Heart left ventricle (tissue), 16 donors: ENCODE results near the gene SLC25A42. TPM values are rescaled to one million over a fixed set of nuclear protein-coding genes. Genes with fewer than 3 reads are reported as not detected.
A peak's percentile ranks its signal among the peaks of the same experiment; 100 is the strongest.

ENCODE experiments used
- ATAC-seq, 4 donors: fragments of 200-7000 bp; cut with Tn5 transposase; one replicate each; pipeline ENCODE4 v1.9.1; 2020 to 2022; ENCODE audit warnings: moderate library complexity in 4 of 4, mild to moderate bottlenecking in 3 of 4, moderate number of reproducible peaks in 1 of 4
- DNase-seq, 5 donors: peaks; one replicate each; pipeline ENCODE4 v3.0.0-alpha.2; 2020
- H3K27ac ChIP-seq, 12 donors: fragments of 200-600 bp; sonication (generic) in 4 of 12; one replicate each; pipeline versions ENCODE4 v1.5.0 to v1.8.0; 2016 to 2022; ENCODE audit warnings: mild to moderate bottlenecking in 2 of 12
- H3K27me3 ChIP-seq, 9 donors: fragments of 200-600 bp; sonication (generic) in 2 of 9; one replicate each; pipeline versions ENCODE4 v1.5.1 to v1.8.0; 2016 to 2022; ENCODE audit warnings: mild to moderate bottlenecking in 3 of 9
- H3K36me3 ChIP-seq, 9 donors: fragments of 200-600 bp; sonication (generic) in 2 of 9; one replicate each; pipeline versions ENCODE4 v1.5.0 to v1.8.0; 2018 to 2022; ENCODE audit warnings: mild to moderate bottlenecking in 2 of 9
- H3K4me1 ChIP-seq, 12 donors: fragments of 200-600 bp; sonication (generic) in 4 of 12; one replicate each; pipeline versions ENCODE4 v1.5.0 to v1.8.0; 2016 to 2022; ENCODE audit warnings: mild to moderate bottlenecking in 3 of 12
- H3K4me3 ChIP-seq, 12 donors: fragments of 200-600 bp; sonication (generic) in 4 of 12; one replicate each; pipeline versions ENCODE4 v1.5.0 to v1.8.0; 2017 to 2022; ENCODE audit warnings: mild to moderate bottlenecking in 9 of 12, moderate library complexity in 4 of 12
- H3K9me3 ChIP-seq, 12 donors: fragments of 200-600 bp; sonication (generic) in 4 of 12; one replicate each; pipeline versions ENCODE4 v1.5.0 to v1.8.0; 2016 to 2022; ENCODE audit warnings: mild to moderate bottlenecking in 1 of 12
- POLR2A ChIP-seq, 2 donors: fragments of 450-650 bp; IDR thresholded peaks; one replicate each; pipeline ENCODE4 v1.6.1; 2017; ENCODE audit warnings: antibody characterized with exemption in 2 of 2, mild to moderate bottlenecking in 2 of 2, moderate library complexity in 2 of 2
- WGBS, 4 donors: extraction: QIAGEN DNeasy Blood & Tissue Kit in 2 of 4; methylation state at CpG; one replicate each; pipeline versions ENCODE4 v1.1.5 to v1.1.7; 2013 to 2018; 5-methylcytosine and 5-hydroxymethylcytosine counted together
- intact Hi-C, 10 donors: fragments of 100-400 bp; cut with DNase I; formaldehyde crosslinking; loops; one replicate each; pipeline versions ENCODE4 v1.11.1 to v1.14.2; 2022
- polyA plus RNA-seq, 2 donors: library from polyadenylated mRNA; stranded (reverse); fragments of 200-250 nt; gene quantifications; one replicate each; pipeline ENCODE4 v1.2.3, GENCODE V29; 2013
- total RNA-seq, 9 donors: library from RNA; depleted of rRNA in 2 of 9; stranded (reverse); fragments of >200 nt in 2 of 9; fragmentation: NEBNext Ultra II Directional in 3 of 9; extraction: Animal tissue kit (Norgen Biotek cat#: 25700) in 3 of 9; gene quantifications; one replicate each; pipeline versions ENCODE4 v1.1.0 to v1.2.4, GENCODE V29; 2016 to 2023
- TF ChIP-seq, protein P1 (sequence below), 12 donors: fragments of 200-600 bp; sonication (generic) in 4 of 12; IDR thresholded peaks; one replicate each; pipeline versions ENCODE4 v1.5.0 to v1.8.0; 2018 to 2022; ENCODE audit warnings: antibody characterized with exemption in 12 of 12, mild to moderate bottlenecking in 5 of 12
- donor health status: ischemic (EF 13 %, LVEDD 7.1; RV severe dilation, severe dysfunction).
- donor health status: healthy with polysubstance abuse.
- donor health status: DM: no; HTN: yes; CAD: no.
- donor health status: DM: no; HTN: no; CAD: no.
- donor health status: ischemic (EF 25% LVEDD 6.9; RV normal size, moderate dysfunction).
- donor health status: ischemic (EF 25% LVEDD 5.7; RV mildly dilated, moderate dysfunction).
- donor health status: healthy.
- donor health status: DM: yes; HTN: yes; CAD: no.
- donor health status: ischemic (EF 35%, LVEDD 5.7; RV mildly dilated, moderate dysfunction).
- donor health status: nonischemic (EF 11% LVEDD 7.7; RV severe dilation, severe dysfunction).
- donor health status: DM: yes; HTN: yes; CAD: no.
- donor health status: PGD.
- donor health status: ischemic (EF 29% LVEDD 5.4; RV normal size, mild dysfunction).
- donor health status: nonischemic (EF 23%, LVEDD 6.1; RV moderate dilation, normal function).

Gene SLC25A42
- total and polyA plus RNA-seq, 11 donors, result 15.6 to 28.0 (median 17.9) TPM

DNA sequence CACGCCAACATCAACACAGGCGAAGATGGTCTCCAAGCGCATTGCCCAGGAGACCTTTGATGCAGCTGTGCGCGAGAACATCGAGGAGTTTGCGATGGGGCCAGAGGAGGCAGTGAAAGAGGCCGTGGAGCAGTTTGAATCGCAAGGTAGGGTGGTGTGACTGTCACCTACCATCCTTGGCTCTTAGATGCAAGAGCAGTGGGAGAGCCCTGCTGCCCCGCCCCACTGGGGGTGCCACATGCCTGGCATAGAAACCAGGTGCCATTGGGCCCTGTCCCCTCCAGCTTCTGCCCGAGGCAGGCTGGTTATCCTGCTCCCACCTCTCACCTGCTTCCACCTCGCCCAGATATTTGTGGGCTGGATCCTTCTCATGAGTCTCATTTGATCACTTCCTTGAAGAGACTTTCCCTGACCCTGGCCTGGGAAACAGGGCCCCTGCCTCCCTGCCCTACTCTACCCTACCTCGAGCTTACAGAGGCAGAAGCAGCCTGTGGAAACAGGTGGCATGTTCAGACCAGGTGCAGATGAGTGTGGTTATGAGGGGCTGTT lies 21.0 kb upstream of the SLC25A42 start:
- no peak overlapping the region for H3K4me3 ChIP-seq
- no peak overlapping the region for H3K27ac ChIP-seq
- H3K9me3 ChIP-seq, result no peaks in the 10 kb centered on the region
- intact Hi-C loops, result no loop called here
- H3K36me3 ChIP-seq, result peaks cover 0 to 54% (median 33%) of the 10 kb centered on the region in 9 donors
- DNase-seq, result no peak
- no peaks in the 10 kb centered on the region for H3K27me3 ChIP-seq
- WGBS, 4 donors, result 93 to 97% (median 95%) methylated on average over 12 to 13 of the region's 13 CpGs
- H3K4me1 ChIP-seq, result peaks cover 0 to 16% (median 2%) of the 10 kb centered on the region in 12 donors
- TF ChIP-seq POLR2A (IDR thresholded peaks at IDR 0.05), result no peak
- TF ChIP-seq, protein P1, sequence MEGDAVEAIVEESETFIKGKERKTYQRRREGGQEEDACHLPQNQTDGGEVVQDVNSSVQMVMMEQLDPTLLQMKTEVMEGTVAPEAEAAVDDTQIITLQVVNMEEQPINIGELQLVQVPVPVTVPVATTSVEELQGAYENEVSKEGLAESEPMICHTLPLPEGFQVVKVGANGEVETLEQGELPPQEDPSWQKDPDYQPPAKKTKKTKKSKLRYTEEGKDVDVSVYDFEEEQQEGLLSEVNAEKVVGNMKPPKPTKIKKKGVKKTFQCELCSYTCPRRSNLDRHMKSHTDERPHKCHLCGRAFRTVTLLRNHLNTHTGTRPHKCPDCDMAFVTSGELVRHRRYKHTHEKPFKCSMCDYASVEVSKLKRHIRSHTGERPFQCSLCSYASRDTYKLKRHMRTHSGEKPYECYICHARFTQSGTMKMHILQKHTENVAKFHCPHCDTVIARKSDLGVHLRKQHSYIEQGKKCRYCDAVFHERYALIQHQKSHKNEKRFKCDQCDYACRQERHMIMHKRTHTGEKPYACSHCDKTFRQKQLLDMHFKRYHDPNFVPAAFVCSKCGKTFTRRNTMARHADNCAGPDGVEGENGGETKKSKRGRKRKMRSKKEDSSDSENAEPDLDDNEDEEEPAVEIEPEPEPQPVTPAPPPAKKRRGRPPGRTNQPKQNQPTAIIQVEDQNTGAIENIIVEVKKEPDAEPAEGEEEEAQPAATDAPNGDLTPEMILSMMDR (IDR thresholded peaks at IDR 0.05), result no peak
- no peak for ATAC-seq

- Histone ChIP-seq H3K27ac (no peak overlapping the region), H3K27me3 (no peaks in the 10 kb centered on the region), H3K4me3 (no peak overlapping the region), H3K4me1 (peaks cover 0 to 16% (median 2%) of the 10 kb centered on the region in 12 donors), H3K9me3 (no peaks in the 10 kb centered on the region), H3K36me3 (peaks cover 0 to 56% (median 33%) of the 10 kb centered on the region in 9 donors)
- intact Hi-C loops, result no loop called here
- peak in 1 of 4 donors; percentile 17 for ATAC-seq
- 86 to 100% (median 90%) methylated on average over 1 to 6 of the region's 6 CpGs for WGBS, 4 donors
- no peak for TF ChIP-seq POLR2A (IDR thresholded peaks at IDR 0.05)
- no peak for DNase-seq
These were observed 20.3 kb upstream of the SLC25A42 start for GRCh38 chr19:19043481-19043880.

DNA sequence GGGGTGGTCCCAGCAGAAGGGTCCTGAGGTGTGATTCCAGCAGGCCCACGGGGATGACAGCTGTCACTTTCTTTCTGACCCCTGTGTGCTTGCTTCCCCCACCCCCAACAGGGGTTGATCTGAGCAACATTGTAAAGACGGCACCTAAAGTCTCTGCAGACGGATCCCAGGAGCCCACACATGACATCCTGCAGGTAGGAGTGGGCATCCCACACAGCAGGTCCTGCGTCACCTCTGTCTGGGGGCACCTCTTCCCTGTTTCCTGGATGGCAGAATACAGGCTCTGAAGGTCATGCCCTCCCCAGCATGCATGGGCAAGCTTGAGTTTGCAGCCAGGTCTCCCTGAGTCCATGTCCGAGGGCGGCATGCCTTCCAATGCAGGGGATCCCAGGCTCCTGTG lies 19.9 kb upstream of the SLC25A42 start:
- intact Hi-C loops, result no loop called here
- DNase-seq (no peak), ATAC-seq (peak in 1 of 4 donors; percentile 8)
- no peak for TF ChIP-seq POLR2A (IDR thresholded peaks at IDR 0.05)
- TF ChIP-seq, protein P1 (IDR thresholded peaks at IDR 0.05), result no peak
- peaks cover 0 to 56% (median 33%) of the 10 kb centered on the region in 9 donors for H3K36me3 ChIP-seq
- H3K9me3 ChIP-seq, result no peaks in the 10 kb centered on the region
- no peak overlapping the region for H3K4me3 ChIP-seq
- peaks cover 0 to 16% (median 2%) of the 10 kb centered on the region in 12 donors for H3K4me1 ChIP-seq
- H3K27ac ChIP-seq, result no peak overlapping the region
- WGBS, 4 donors, result 93 to 100% (median 95%) methylated on average over 1 to 6 of the region's 6 CpGs
- no peaks in the 10 kb centered on the region for H3K27me3 ChIP-seq

GRCh38 chr19:19049406-19049805 lies 14.4 kb upstream of the SLC25A42 start:
- H3K36me3 ChIP-seq, result peaks cover 0 to 75% (median 53%) of the 10 kb centered on the region in 9 donors
- intact Hi-C loops, result no loop called here
- H3K9me3 ChIP-seq, result no peaks in the 10 kb centered on the region
- H3K4me1 ChIP-seq, result peaks cover 0 to 6% (median 0%) of the 10 kb centered on the region in 12 donors
- no peak overlapping the region for H3K4me3 ChIP-seq
- DNase-seq (no peak), ATAC-seq (no peak)
- no peaks in the 10 kb centered on the region for H3K27me3 ChIP-seq
- TF ChIP-seq POLR2A (IDR thresholded peaks at IDR 0.05), result no peak
- TF ChIP-seq, protein P1 (IDR thresholded peaks at IDR 0.05), result no peak
- no peak overlapping the region for H3K27ac ChIP-seq
- WGBS, 4 donors, result 91 to 97% (median 94%) methylated on average over 2 of the region's 2 CpGs
